ENCODE results near the gene TAB3. TPM values are rescaled to one million over a fixed set of nuclear protein-coding genes. Genes with fewer than 3 reads are reported as not detected.

Gene TAB3
- total RNA-seq, 1 experiment from 2014 or later: 13.5 TPM

DNA sequence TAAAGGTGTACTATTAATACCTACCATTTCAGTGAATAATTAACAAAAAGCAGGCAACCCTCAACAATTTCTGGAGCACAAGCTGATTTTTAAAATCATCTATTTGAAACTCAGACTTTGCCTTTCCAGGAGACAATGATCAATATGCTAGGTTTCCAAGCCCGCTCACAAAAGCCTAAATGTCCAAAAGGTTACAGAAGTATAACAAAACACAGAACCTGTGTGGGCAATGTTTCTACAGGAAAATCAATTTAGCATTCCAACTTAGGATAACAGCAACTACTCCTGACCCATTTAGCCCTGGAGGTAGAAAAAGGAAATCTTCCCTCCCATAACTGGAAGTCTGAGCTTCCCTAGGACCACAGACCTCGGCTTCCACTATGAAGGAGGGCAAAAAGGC lies 3.9 kb downstream of the TAB3 start:
- Histone ChIP-seq H3K27ac (ENCODE audit: insufficient read length, low read depth, low read length) (no peak overlapping the region), H4K20me1 (ENCODE audit: control insufficient read depth, insufficient read depth, insufficient read length) (no peaks in the 10 kb centered on the region), H3K79me1 (ENCODE audit: insufficient read depth, low read depth, low read length, poor library complexity, severe bottlenecking) (no peaks in the 10 kb centered on the region), H3K4ac (ENCODE audit: low read depth, low read length) (no peak overlapping the region), H2AFZ (ENCODE audit: low read length) (no peak overlapping the region), H2AK5ac (ENCODE audit: insufficient read length, low read length) (no peak overlapping the region), H3K9ac (ENCODE audit: extremely low read depth, insufficient read length, low read length) (no peak overlapping the region), H2BK15ac (ENCODE audit: low read depth, low read length) (no peak overlapping the region), H3K9me3 (ENCODE audit: control insufficient read depth, low read depth, low read length) (no peaks in the 10 kb centered on the region), H3K4me1 (ENCODE audit: insufficient read depth, low read length) (no peaks in the 10 kb centered on the region), H2BK20ac (ENCODE audit: low read depth, low read length, poor library complexity, severe bottlenecking) (no peak overlapping the region), H3K4me2 (ENCODE audit: insufficient read depth, insufficient read length, low read length) (no peak overlapping the region), H4K5ac (ENCODE audit: insufficient read length, low read depth, low read length) (no peak overlapping the region), H3K14ac (ENCODE audit: insufficient read depth, low read length) (no peak overlapping the region), H3K56ac (ENCODE audit: insufficient read length, low read depth, low read length) (no peak overlapping the region), H3K23ac (ENCODE audit: insufficient read length, low read depth, low read length) (no peak overlapping the region), H3K23me2 (ENCODE audit: insufficient read length, low read depth, low read length, poor library complexity, severe bottlenecking) (no peaks in the 10 kb centered on the region), H2BK12ac (ENCODE audit: insufficient read length, low read depth, low read length) (no peak overlapping the region), H3K79me2 (ENCODE audit: insufficient read depth, low read length) (no peaks in the 10 kb centered on the region; the same call in 1 of the 2 replicates), H3T11ph (ENCODE audit: low read length) (no peak overlapping the region), H2BK120ac (ENCODE audit: low read depth, low read length, poor library complexity, severe bottlenecking) (no peak overlapping the region), H3K27me3 (ENCODE audit: insufficient read depth, low read length) (no peaks in the 10 kb centered on the region), H3K18ac (ENCODE audit: insufficient read length, low read depth, low read length) (no peak overlapping the region), H2BK5ac (ENCODE audit: insufficient read length, low read length) (no peak overlapping the region), H4K8ac (replicated peaks; ENCODE audit: insufficient read length, low read depth, low read length) (no peak overlapping the region), H4K91ac (ENCODE audit: insufficient read length, low read depth, low read length) (no peak overlapping the region)
- H3K4me1 Mint-ChIP-seq: peaks cover 7 to 10% of the 10 kb centered on the region in 2 experiments; a peak in 3 of 4 replicates
- DNase-seq: no peak
- peaks cover 52 to 58% of the 10 kb centered on the region in 2 experiments for H3K9me3 Mint-ChIP-seq
- no peak overlapping the region for H3K4me3 Mint-ChIP-seq
- no peak overlapping the region for H3K27ac Mint-ChIP-seq
- H3K36me3 Mint-ChIP-seq (ENCODE audit: insufficient read depth in 1 of 3, low read depth in 3 of 3): peaks cover 0 to 8% (median 0%) of the 10 kb centered on the region in 3 experiments; a peak in 2 of 7 replicates
- H3K27me3 Mint-ChIP-seq (ENCODE audit: low read depth): no peaks in the 10 kb centered on the region
- no CpG with 5 or more reads among the region's 2 CpGs for WGBS (ENCODE audit: extremely low coverage, insufficient read length, low lambda C conversion rate)
- TF ChIP-seq, protein P1, sequence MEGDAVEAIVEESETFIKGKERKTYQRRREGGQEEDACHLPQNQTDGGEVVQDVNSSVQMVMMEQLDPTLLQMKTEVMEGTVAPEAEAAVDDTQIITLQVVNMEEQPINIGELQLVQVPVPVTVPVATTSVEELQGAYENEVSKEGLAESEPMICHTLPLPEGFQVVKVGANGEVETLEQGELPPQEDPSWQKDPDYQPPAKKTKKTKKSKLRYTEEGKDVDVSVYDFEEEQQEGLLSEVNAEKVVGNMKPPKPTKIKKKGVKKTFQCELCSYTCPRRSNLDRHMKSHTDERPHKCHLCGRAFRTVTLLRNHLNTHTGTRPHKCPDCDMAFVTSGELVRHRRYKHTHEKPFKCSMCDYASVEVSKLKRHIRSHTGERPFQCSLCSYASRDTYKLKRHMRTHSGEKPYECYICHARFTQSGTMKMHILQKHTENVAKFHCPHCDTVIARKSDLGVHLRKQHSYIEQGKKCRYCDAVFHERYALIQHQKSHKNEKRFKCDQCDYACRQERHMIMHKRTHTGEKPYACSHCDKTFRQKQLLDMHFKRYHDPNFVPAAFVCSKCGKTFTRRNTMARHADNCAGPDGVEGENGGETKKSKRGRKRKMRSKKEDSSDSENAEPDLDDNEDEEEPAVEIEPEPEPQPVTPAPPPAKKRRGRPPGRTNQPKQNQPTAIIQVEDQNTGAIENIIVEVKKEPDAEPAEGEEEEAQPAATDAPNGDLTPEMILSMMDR (conservative IDR thresholded peaks at IDR 0.05): no peak

All from H9 (cell line).